ENCODE results near the gene ARHGAP19.

ARHGAP19 gene

GRCh38 chr10:97238855-97239254 lies 53.6 kb downstream of the ARHGAP19 start:
- Histone ChIP-seq H4K8ac (ENCODE audit: low read depth, low read length) (no peak overlapping the region), H3K4ac (ENCODE audit: low read length) (no peak overlapping the region), H3K4me2 (ENCODE audit: insufficient read depth, low read length, poor library complexity, severe bottlenecking) (no peak overlapping the region), H3K4me1 (ENCODE audit: control insufficient read depth in 2 of 2, insufficient read depth in 1 of 2, low read depth in 1 of 2, low read length in 2 of 2) (no peaks in the 10 kb centered on the region), H2AK5ac (ENCODE audit: low read depth, low read length) (no peak overlapping the region), H2BK120ac (ENCODE audit: low read depth, low read length) (no peak overlapping the region), H3K36me3 (replicated peaks in 1 of 2; ENCODE audit: control insufficient read depth in 2 of 2, insufficient read depth in 2 of 2, low read length in 2 of 2) (peaks cover 3 to 43% of the 10 kb centered on the region in 2 donors), H3K14ac (ENCODE audit: low read length) (no peak overlapping the region), H4K91ac (ENCODE audit: low read depth, low read length, poor library complexity) (no peak overlapping the region), H3K18ac (ENCODE audit: low read length) (no peak overlapping the region), H3K9ac (ENCODE audit: low read depth, low read length, poor library complexity) (no peak overlapping the region), H2BK15ac (ENCODE audit: low read length) (no peak overlapping the region), H3K27me3 (ENCODE audit: control insufficient read depth in 3 of 3, insufficient read depth in 3 of 3, low read depth in 1 of 3, low read length in 3 of 3) (no peaks in the 10 kb centered on the region), H3K23ac (ENCODE audit: low read depth, low read length, poor library complexity) (no peak overlapping the region), H2BK5ac (ENCODE audit: low read length) (no peak overlapping the region), H3K79me1 (ENCODE audit: low read depth, low read length) (no peaks in the 10 kb centered on the region), H3K9me3 (replicated peaks in 1 of 2; ENCODE audit: control insufficient read depth in 2 of 2, insufficient read depth in 1 of 2, low read depth in 1 of 2, low read length in 2 of 2) (no peaks in the 10 kb centered on the region), H2AFZ (ENCODE audit: low read length) (no peak overlapping the region), H3K27ac (replicated peaks; ENCODE audit: low read length) (no peak overlapping the region), H2BK12ac (ENCODE audit: low read length) (no peak overlapping the region), H3K4me3 (ENCODE audit: low read length in 2 of 2) (no peak overlapping the region)
- no CpG with 5 or more reads among the region's 5 CpGs for WGBS, 2 donors (ENCODE audit: extremely low coverage in 2 of 2, insufficient read length in 2 of 2, insufficient replicate concordance in 1 of 2)
- no peak for DNase-seq (ENCODE audit: low spot score)

- H3K9ac ChIP-seq (ENCODE audit: low read depth, low read length, poor library complexity) = no peak overlapping the region
- H3K23ac ChIP-seq (ENCODE audit: low read depth, low read length, poor library complexity) = no peak overlapping the region
- H3K9me3 ChIP-seq (replicated peaks in 1 of 2; ENCODE audit: control insufficient read depth in 2 of 2, insufficient read depth in 1 of 2, low read depth in 1 of 2, low read length in 2 of 2) = no peaks in the 10 kb centered on the region
- no peak overlapping the region for H3K18ac ChIP-seq (ENCODE audit: low read length)
- no peak overlapping the region for H4K8ac ChIP-seq (ENCODE audit: low read depth, low read length)
- no peaks in the 10 kb centered on the region for H3K79me1 ChIP-seq (ENCODE audit: low read depth, low read length)
- no peak for DNase-seq (ENCODE audit: low spot score)
- H2BK5ac ChIP-seq (ENCODE audit: low read length) = no peak overlapping the region
- no peaks in the 10 kb centered on the region for H3K27me3 ChIP-seq (ENCODE audit: control insufficient read depth in 3 of 3, insufficient read depth in 3 of 3, low read depth in 1 of 3, low read length in 3 of 3)
- no peak overlapping the region for H2BK15ac ChIP-seq (ENCODE audit: low read length)
- no peak overlapping the region for H4K91ac ChIP-seq (ENCODE audit: low read depth, low read length, poor library complexity)
- H3K4ac ChIP-seq (ENCODE audit: low read length) = no peak overlapping the region
- no peak overlapping the region for H2AFZ ChIP-seq (ENCODE audit: low read length)
- H2BK12ac ChIP-seq (ENCODE audit: low read length) = no peak overlapping the region
- no CpG with 5 or more reads among the region's 4 CpGs for WGBS, 2 donors (ENCODE audit: extremely low coverage in 2 of 2, insufficient read length in 2 of 2, insufficient replicate concordance in 1 of 2)
- no peak overlapping the region for H3K27ac ChIP-seq (replicated peaks; ENCODE audit: low read length)
- no peak overlapping the region for H2AK5ac ChIP-seq (ENCODE audit: low read depth, low read length)
- H2BK120ac ChIP-seq (ENCODE audit: low read depth, low read length) = no peak overlapping the region
- no peak overlapping the region for H3K14ac ChIP-seq (ENCODE audit: low read length)
- H3K4me2 ChIP-seq (ENCODE audit: insufficient read depth, low read length, poor library complexity, severe bottlenecking) = no peak overlapping the region
- no peak overlapping the region for H3K4me3 ChIP-seq (ENCODE audit: low read length in 2 of 2)
- H3K4me1 ChIP-seq (ENCODE audit: control insufficient read depth in 2 of 2, insufficient read depth in 1 of 2, low read depth in 1 of 2, low read length in 2 of 2) = no peaks in the 10 kb centered on the region
- peaks cover 0 to 40% of the 10 kb centered on the region in 2 donors for H3K36me3 ChIP-seq (replicated peaks in 1 of 2; ENCODE audit: control insufficient read depth in 2 of 2, insufficient read depth in 2 of 2, low read length in 2 of 2)
These were observed 57.1 kb downstream of the ARHGAP19 start for GRCh38 chr10:97235353-97235752.

- H4K91ac ChIP-seq (ENCODE audit: low read depth, low read length, poor library complexity) = no peak overlapping the region
- WGBS, 2 donors (ENCODE audit: extremely low coverage in 2 of 2, insufficient read length in 2 of 2, insufficient replicate concordance in 1 of 2) = no CpG with 5 or more reads among the region's 1 CpG
- H4K8ac ChIP-seq (ENCODE audit: low read depth, low read length) = no peak overlapping the region
- H3K27ac ChIP-seq (replicated peaks; ENCODE audit: low read length) = no peak overlapping the region
- H3K9ac ChIP-seq (ENCODE audit: low read depth, low read length, poor library complexity) = no peak overlapping the region
- H3K27me3 ChIP-seq (ENCODE audit: control insufficient read depth in 3 of 3, insufficient read depth in 3 of 3, low read depth in 1 of 3, low read length in 3 of 3) = no peaks in the 10 kb centered on the region
- H2AFZ ChIP-seq (ENCODE audit: low read length) = no peak overlapping the region
- peak; percentile 27 for DNase-seq (ENCODE audit: low spot score)
- H3K79me1 ChIP-seq (ENCODE audit: low read depth, low read length) = no peaks in the 10 kb centered on the region
- no peaks in the 10 kb centered on the region for H3K9me3 ChIP-seq (replicated peaks in 1 of 2; ENCODE audit: control insufficient read depth in 2 of 2, insufficient read depth in 1 of 2, low read depth in 1 of 2, low read length in 2 of 2)
- H3K18ac ChIP-seq (ENCODE audit: low read length) = no peak overlapping the region
- no peak overlapping the region for H2BK120ac ChIP-seq (ENCODE audit: low read depth, low read length)
- H2BK12ac ChIP-seq (ENCODE audit: low read length) = no peak overlapping the region
- no peak overlapping the region for H3K4ac ChIP-seq (ENCODE audit: low read length)
- no peak overlapping the region for H3K4me3 ChIP-seq (ENCODE audit: low read length in 2 of 2)
- H3K14ac ChIP-seq (ENCODE audit: low read length) = no peak overlapping the region
- no peak overlapping the region for H3K23ac ChIP-seq (ENCODE audit: low read depth, low read length, poor library complexity)
- peaks cover 0 to 42% of the 10 kb centered on the region in 2 donors for H3K36me3 ChIP-seq (replicated peaks in 1 of 2; ENCODE audit: control insufficient read depth in 2 of 2, insufficient read depth in 2 of 2, low read length in 2 of 2)
- H2BK5ac ChIP-seq (ENCODE audit: low read length) = no peak overlapping the region
- no peak overlapping the region for H3K4me2 ChIP-seq (ENCODE audit: insufficient read depth, low read length, poor library complexity, severe bottlenecking)
- no peaks in the 10 kb centered on the region for H3K4me1 ChIP-seq (ENCODE audit: control insufficient read depth in 2 of 2, insufficient read depth in 1 of 2, low read depth in 1 of 2, low read length in 2 of 2)
- H2BK15ac ChIP-seq (ENCODE audit: low read length) = no peak overlapping the region
- no peak overlapping the region for H2AK5ac ChIP-seq (ENCODE audit: low read depth, low read length)
These were observed 58.0 kb downstream of the ARHGAP19 start for GRCh38 chr10:97234400-97234799.

GRCh38 chr10:97230146-97230545 lies 62.3 kb downstream of the ARHGAP19 start:
- Histone ChIP-seq H3K27me3 (ENCODE audit: control insufficient read depth in 3 of 3, insufficient read depth in 3 of 3, low read depth in 1 of 3, low read length in 3 of 3) (no peaks in the 10 kb centered on the region), H2BK12ac (ENCODE audit: low read length) (no peak overlapping the region), H2BK15ac (ENCODE audit: low read length) (no peak overlapping the region), H3K4ac (ENCODE audit: low read length) (no peak overlapping the region), H4K8ac (ENCODE audit: low read depth, low read length) (no peak overlapping the region), H3K4me2 (ENCODE audit: insufficient read depth, low read length, poor library complexity, severe bottlenecking) (no peak overlapping the region), H3K27ac (replicated peaks; ENCODE audit: low read length) (no peak overlapping the region), H2AK5ac (ENCODE audit: low read depth, low read length) (no peak overlapping the region), H3K4me3 (ENCODE audit: low read length in 2 of 2) (no peak overlapping the region), H3K14ac (ENCODE audit: low read length) (no peak overlapping the region), H3K18ac (ENCODE audit: low read length) (no peak overlapping the region), H3K9ac (ENCODE audit: low read depth, low read length, poor library complexity) (no peak overlapping the region), H2AFZ (ENCODE audit: low read length) (no peak overlapping the region), H3K9me3 (replicated peaks in 1 of 2; ENCODE audit: control insufficient read depth in 2 of 2, insufficient read depth in 1 of 2, low read depth in 1 of 2, low read length in 2 of 2) (no peaks in the 10 kb centered on the region), H4K91ac (ENCODE audit: low read depth, low read length, poor library complexity) (no peak overlapping the region), H3K4me1 (ENCODE audit: control insufficient read depth in 2 of 2, insufficient read depth in 1 of 2, low read depth in 1 of 2, low read length in 2 of 2) (no peaks in the 10 kb centered on the region), H2BK5ac (ENCODE audit: low read length) (no peak overlapping the region), H3K36me3 (replicated peaks in 1 of 2; ENCODE audit: control insufficient read depth in 2 of 2, insufficient read depth in 2 of 2, low read length in 2 of 2) (peaks cover 10 to 67% of the 10 kb centered on the region in 2 donors), H3K79me1 (ENCODE audit: low read depth, low read length) (no peaks in the 10 kb centered on the region), H3K23ac (ENCODE audit: low read depth, low read length, poor library complexity) (no peak overlapping the region), H2BK120ac (ENCODE audit: low read depth, low read length) (no peak overlapping the region)
- no CpG with 5 or more reads among the region's 1 CpG for WGBS, 2 donors (ENCODE audit: extremely low coverage in 2 of 2, insufficient read length in 2 of 2, insufficient replicate concordance in 1 of 2)
- DNase-seq (ENCODE audit: low spot score) = no peak

Measured in neuronal stem cell (in vitro differentiated cells).